K562 (cell line): ENCODE measurements around the gene FRYL. TPM values are rescaled to one million over a fixed set of nuclear protein-coding genes. Genes with fewer than 3 reads are reported as not detected.

Experiments
- ATAC-seq: fragments of 200-7000 bp; cut with Tn5 transposase; 3 replicates; pipeline ENCODE4 v1.9.1; 2020; ENCODE audit warnings: moderate library complexity
- BruUV-seq: library from RNA; stranded (reverse); fragments of 400-500 nt; replicated peaks from 2 replicates; lab custom pipeline; 2021; lab: Mats Ljungman, UMichigan
- CTCF ChIA-PET: fragments of 300-600 bp; formaldehyde crosslinking; extraction: SDS; loops from one replicate; lab custom pipeline; 2021; ENCODE audit warnings: low intra/inter-chr PET ratio; lab: Yijun Ruan, JAX
- POLR2A ChIA-PET: fragments of 300-600, 350-650 bp; sonication (Branson Sonifier 250); formaldehyde crosslinking; extraction: SDS; loops from one replicate; lab custom pipeline; 2021; ENCODE audit warnings: antibody characterized with exemption, inconsistent platforms; lab: Yijun Ruan, JAX
- DNase-seq, 4 experiments: peaks; one replicate each; pipeline versions ENCODE4 v3.0.0 to v3.0.0-alpha.2; 2011 to 2018; ENCODE audit warnings: low spot score in 3 of 4, mixed read lengths in 3 of 4; ENCODE audit errors: extremely low read depth in 1 of 4
- FAIRE-seq: peaks from 2 replicates; lab custom pipeline; 2011; peaks lifted over from hg19 to GRCh38; lab: Jason Lieb, UNC
- H2AFZ ChIP-seq: 2 replicates; pipeline ENCODE4 v1.6.0; 2011; ENCODE audit warnings: low read depth, low read length, control low read depth, inconsistent platforms
- H3K27ac ChIP-seq: fragments of 200-600 bp; 3 replicates; pipeline ENCODE4 v1.8.0; 2011; ENCODE audit warnings: low read depth, mild to moderate bottlenecking, control low read depth, inconsistent platforms, low read length, moderate library complexity, mixed read lengths; ENCODE audit errors: extremely low read depth
- H3K27me3 ChIP-seq, 2 experiments: fragments of 300-600 bp in 1 of 2; 2 replicates in 1 of 2; 3 replicates in 1 of 2; pipeline versions ENCODE4 v1.6.0 to v1.8.0; 2011; ENCODE audit warnings: inconsistent platforms in 2 of 2, low read length in 2 of 2, mild to moderate bottlenecking in 1 of 2, mixed read lengths in 1 of 2, moderate library complexity in 1 of 2; ENCODE audit not compliant: control insufficient read depth in 2 of 2, insufficient read depth in 2 of 2
- H3K36me3 ChIP-seq: fragments of 300-600 bp; 3 replicates; pipeline ENCODE4 v1.8.0; 2011; ENCODE audit warnings: mild to moderate bottlenecking, low read length, inconsistent platforms; ENCODE audit not compliant: control insufficient read depth, insufficient read depth
- H3K4me1 ChIP-seq, 2 experiments: fragments of 200-600 bp in 1 of 2; replicated peaks in 1 of 2; 2 replicates in 1 of 2; 3 replicates in 1 of 2; pipeline versions ENCODE4 v1.5.1 to v1.8.0; 2011; ENCODE audit warnings: inconsistent platforms in 2 of 2, low read length in 2 of 2, mild to moderate bottlenecking in 1 of 2, mixed read lengths in 1 of 2, moderate library complexity in 1 of 2; ENCODE audit not compliant: control insufficient read depth in 2 of 2, insufficient read depth in 2 of 2
- H3K4me2 ChIP-seq: 2 replicates; pipeline ENCODE4 v1.6.1; 2011; ENCODE audit warnings: low read length, control low read depth, inconsistent platforms, mixed read lengths; ENCODE audit not compliant: insufficient read depth
- H3K4me3 ChIP-seq: fragments of 200-600 bp; sonication (generic), shearing (Covaris generic); 2 replicates; pipeline ENCODE4 v1.5.1; 2016; ENCODE audit warnings: control low read depth, inconsistent platforms
- H3K79me2 ChIP-seq: fragments of 200-600 bp; 3 replicates; pipeline ENCODE4 v1.8.0; 2011; ENCODE audit warnings: low read length, inconsistent platforms; ENCODE audit not compliant: control insufficient read depth, insufficient read depth
- H3K9ac ChIP-seq, 2 experiments: 2 replicates each; pipeline versions ENCODE4 v1.6.0 to v1.6.1; 2011; ENCODE audit warnings: low read depth in 2 of 2, low read length in 2 of 2, control low read depth in 1 of 2, inconsistent platforms in 1 of 2, mild to moderate bottlenecking in 1 of 2, mixed read lengths in 1 of 2; ENCODE audit not compliant: insufficient read depth in 1 of 2
- H3K9me1 ChIP-seq: one replicate; pipeline ENCODE4 v1.6.0; 2011; ENCODE audit warnings: inconsistent platforms, mild to moderate bottlenecking, low read length, moderate library complexity; ENCODE audit not compliant: control insufficient read depth, insufficient read depth
- H3K9me3 ChIP-seq: replicated peaks from 2 replicates; pipeline ENCODE4 v1.5.1; 2011; ENCODE audit warnings: low read depth, low read length, inconsistent platforms; ENCODE audit not compliant: control insufficient read depth, insufficient read depth
- H4K20me1 ChIP-seq: replicated peaks from 2 replicates; pipeline ENCODE4 v1.6.1; 2011; ENCODE audit warnings: low read length, inconsistent platforms, mixed read lengths; ENCODE audit not compliant: control insufficient read depth, insufficient read depth
- CHD2 ChIP-seq: IDR thresholded peaks from 2 replicates; pipeline ENCODE4 v1.6.1; 2011; ENCODE audit warnings: low read depth, low read length
- CREB5 ChIP-seq: fragments of 250-450 bp; sonication (Bioruptor Pico); IDR thresholded peaks from 2 replicates; pipeline ENCODE4 v1.5.0; 2020; ENCODE audit warnings: mild to moderate bottlenecking
- CREBBP ChIP-seq: IDR thresholded peaks from one replicate; pipeline ENCODE4 v1.6.1; 2012; ENCODE audit warnings: low read depth, mild to moderate bottlenecking, control low read depth, inconsistent platforms, low read length
- CTBP1 ChIP-seq: fragments of 450-650 bp; IDR thresholded peaks from 2 replicates; pipeline ENCODE4 v1.6.1; 2016; ENCODE audit warnings: borderline replicate concordance
- ETV5 ChIP-seq: sonication (generic); formaldehyde crosslinking; IDR thresholded peaks from 2 replicates; pipeline ENCODE4 v1.4.0; 2020; ENCODE audit warnings: low read depth, mild to moderate bottlenecking, missing genetic modification reagents
- MEIS2 ChIP-seq: fragments of 450-650 bp; IDR thresholded peaks from 2 replicates; pipeline ENCODE4 v1.6.1; 2014; ENCODE audit warnings: mild to moderate bottlenecking; ENCODE audit not compliant: partially characterized antibody
- MTA3 ChIP-seq: fragments of 450-650 bp; formaldehyde crosslinking; IDR thresholded peaks from 2 replicates; pipeline ENCODE4 v1.6.1; 2017; ENCODE audit warnings: mild to moderate bottlenecking, borderline replicate concordance
- PATZ1 ChIP-seq: fragments of 250-450 bp; sonication (Bioruptor Pico); IDR thresholded peaks from 2 replicates; pipeline ENCODE4 v1.5.0; 2020; ENCODE audit warnings: mild to moderate bottlenecking, borderline replicate concordance
- PHF8 ChIP-seq: fragments of 200-600 bp; sonication (generic); IDR thresholded peaks from 2 replicates; pipeline ENCODE4 v1.6.1; 2012; ENCODE audit warnings: mixed run types, mild to moderate bottlenecking, inconsistent platforms, low read length, moderate library complexity, borderline replicate concordance
- SMC3 ChIP-seq: conservative IDR thresholded peaks from 2 replicates; pipeline ENCODE4 v1.6.1; 2011; ENCODE audit warnings: low read depth, low read length, improper control_type of control experiment; ENCODE audit not compliant: insufficient read depth
- ZBTB49 ChIP-seq: sonication (generic); formaldehyde crosslinking; IDR thresholded peaks from 2 replicates; pipeline ENCODE4 v1.8.0; 2022; ENCODE audit warnings: missing genetic modification reagents, mild to moderate bottlenecking, borderline replicate concordance
- WGBS: fragments of 100-300 bp; shearing (Covaris generic); methylation state at CpG from one replicate; pipeline ENCODE4 v1.1.6; 2016; ENCODE audit warnings: low coverage, mixed read lengths; ENCODE audit not compliant: insufficient coverage; ENCODE audit errors: missing lambda C conversion rate; 5-methylcytosine and 5-hydroxymethylcytosine counted together
- in situ Hi-C: fragments of 300-500 bp; cut with MboI; formaldehyde crosslinking; loops from 4 replicates; pipeline ENCODE4 v1.15.0; 2018; ENCODE audit warnings: inconsistent platforms, mixed read lengths
- intact Hi-C: fragments of 100-400 bp; cut with micrococcal nuclease; formaldehyde crosslinking; loops from 2 replicates; pipeline ENCODE4 v1.14.2; 2022
- polyA plus RNA-seq, 8 experiments: library from polyadenylated mRNA; depleted of rRNA in 4 of 8; stranded (reverse) in 5 of 8; unstranded in 3 of 8; fragments of >200 nt; fragmentation: Nextera tagmentation in 2 of 8; fragmentation: Illumina TruSeq in 1 of 8; extraction: Ambion mirVana in 2 of 8; extraction: Trizol in 1 of 8; gene quantifications; 2 replicates each; pipeline versions ENCODE4 v1.2.1 to v1.2.3, GENCODE V29; 2011 to 2014; ENCODE audit warnings: inconsistent platforms in 1 of 8, missing spikeins in 1 of 8
- total RNA-seq, 7 experiments: library from RNA; depleted of rRNA in 6 of 7; stranded (reverse); fragments of >200 nt in 6 of 7; fragmentation: Illumina TruSeq in 2 of 7; extraction: Trizol in 2 of 7; gene quantifications; 2 replicates each; pipeline versions ENCODE4 v1.2.1 to v1.2.3, GENCODE V29; 2011 to 2021; ENCODE audit warnings: low replicate concordance in 1 of 7

The FRYL gene
- total and polyA plus RNA-seq, 9 of the 15 experiments (the other 6 are each of a cell fraction or from before 2014, with no cell fraction given) = 7.2 to 34.9 (median 15.9) TPM

GRCh38 chr4:48556268-48556667 is 223.8 kb downstream of the FRYL start:
- no peak overlapping the region for H3K9ac ChIP-seq
- TF ChIP-seq CREBBP = no peak
- no peak for TF ChIP-seq MEIS2
- TF ChIP-seq CREB5 (CRISPR knock-in tag) = no peak
- TF ChIP-seq PHF8 = no peak
- no peak for TF ChIP-seq ETV5 (CRISPR knock-in tag)
- no peak for TF ChIP-seq SMC3
- no peak for TF ChIP-seq MTA3
- TF ChIP-seq PATZ1 (CRISPR knock-in tag) = no peak
- no peak for TF ChIP-seq CTBP1
- no peak for TF ChIP-seq CHD2
- TF ChIP-seq ZBTB49 (CRISPR knock-in tag) = no peak
- no peaks in the 10 kb centered on the region for H4K20me1 ChIP-seq
- no peak overlapping the region for H2AFZ ChIP-seq
- H3K4me1 ChIP-seq = no peaks in the 10 kb centered on the region
- H3K9me3 ChIP-seq = no peaks in the 10 kb centered on the region
- no peak overlapping the region for H3K4me2 ChIP-seq
- H3K27ac ChIP-seq = no peak overlapping the region
- ATAC-seq (no peak), FAIRE-seq (no peak), DNase-seq (no peak)
- no peak overlapping the region for H3K4me3 ChIP-seq
- peaks cover 39% of the 10 kb centered on the region for H3K36me3 ChIP-seq
- no TSS peak for BruUV-seq
- in situ Hi-C loops = no loop called here
- CTCF ChIA-PET = no interaction called here
- H3K79me2 ChIP-seq = no peaks in the 10 kb centered on the region
- WGBS = 33% methylated on average over 2 of the region's 2 CpGs
- no peaks in the 10 kb centered on the region for H3K9me1 ChIP-seq
- no peaks in the 10 kb centered on the region for H3K27me3 ChIP-seq
- POLR2A ChIA-PET = no interaction called here
- intact Hi-C loops = no loop called here
